Activated T-cell treated with anti-CD3 and anti-CD28 coated beads for 4 hours (primary cell): ENCODE measurements around the gene CXCR4.

Experiments used
- DNase-seq: peaks from one replicate; pipeline ENCODE4 v3.0.0-alpha.2; 2020

The CXCR4 gene

DNA sequence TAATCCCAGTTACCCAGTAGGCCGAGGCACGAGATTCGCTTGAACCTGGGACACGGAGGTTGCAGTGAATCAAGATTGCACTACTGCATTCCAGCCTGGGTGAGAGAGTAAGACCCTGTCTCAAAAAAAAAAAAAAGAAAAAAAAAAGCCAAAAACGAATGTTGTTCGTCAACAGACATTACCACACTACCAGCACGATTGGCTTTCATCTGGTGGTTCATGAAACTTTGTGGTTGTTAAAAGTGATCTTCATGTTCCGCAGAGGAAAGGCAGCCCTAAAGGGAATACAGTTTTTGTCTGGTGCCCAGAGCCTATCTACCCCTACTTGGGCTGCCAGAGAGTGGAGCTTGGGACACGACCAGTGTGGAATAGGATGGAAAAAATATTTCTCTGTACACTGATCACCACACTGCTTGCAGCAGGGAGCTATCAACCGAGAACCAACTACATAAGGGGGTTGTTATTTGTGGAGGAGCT lies 13.6 kb upstream of the CXCR4 start:
- no peak for DNase-seq

GRCh38 chr2:136130511-136130910 lies 12.6 kb upstream of the CXCR4 start:
- DNase-seq: no peak

- DNase-seq: no peak
Measured at GRCh38 chr2:136130045-136130444, 12.1 kb upstream of the CXCR4 start.

DNA sequence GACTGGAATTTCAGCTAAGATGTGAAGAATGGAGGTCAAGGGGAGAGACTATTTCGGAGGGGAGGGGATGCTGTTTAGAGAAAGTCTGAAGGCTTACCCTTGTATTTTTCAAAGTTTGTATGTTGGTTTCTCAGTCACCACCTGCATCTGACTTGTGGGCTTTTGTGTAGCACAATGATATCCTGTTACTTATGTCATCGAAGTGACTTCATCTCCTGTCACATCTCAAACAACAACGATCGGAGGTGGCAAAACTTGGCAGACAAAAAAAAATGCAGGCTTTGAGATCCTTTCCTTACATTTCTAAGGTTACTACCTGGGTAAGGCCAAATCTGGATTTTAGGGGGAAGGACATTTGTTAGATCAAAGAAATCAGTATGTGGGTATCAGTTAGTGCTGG lies 11.7 kb upstream of the CXCR4 start:
- DNase-seq: no peak

- no peak for DNase-seq
Measured at GRCh38 chr2:136128905-136129304, 11.0 kb upstream of the CXCR4 start.

GRCh38 chr2:136128366-136128765 lies 10.4 kb upstream of the CXCR4 start:
- DNase-seq: no peak

DNA sequence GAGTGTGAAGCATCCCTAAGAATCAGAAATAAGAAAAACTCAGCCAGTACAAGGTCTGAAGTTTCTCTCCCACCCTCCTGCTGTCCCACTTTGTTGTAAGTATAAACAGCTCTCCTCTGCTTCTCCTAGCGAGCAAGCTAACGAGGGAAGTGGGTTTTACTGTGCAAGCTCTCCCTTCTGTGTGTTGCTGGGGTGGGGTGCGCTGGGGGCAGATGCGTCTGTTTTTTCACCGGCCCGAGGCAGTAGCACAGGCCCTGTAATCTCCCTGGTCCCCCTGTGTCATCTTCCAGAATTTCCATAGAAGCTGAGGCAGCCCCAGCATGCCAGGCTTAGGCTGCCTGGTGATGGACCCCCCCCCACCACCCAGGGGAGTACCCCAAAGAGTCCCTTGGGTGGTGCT lies 9.4 kb upstream of the CXCR4 start:
- DNase-seq: no peak

- DNase-seq: no peak
Measured at GRCh38 chr2:136126421-136126926, 8.5 kb upstream of the CXCR4 start.

DNA sequence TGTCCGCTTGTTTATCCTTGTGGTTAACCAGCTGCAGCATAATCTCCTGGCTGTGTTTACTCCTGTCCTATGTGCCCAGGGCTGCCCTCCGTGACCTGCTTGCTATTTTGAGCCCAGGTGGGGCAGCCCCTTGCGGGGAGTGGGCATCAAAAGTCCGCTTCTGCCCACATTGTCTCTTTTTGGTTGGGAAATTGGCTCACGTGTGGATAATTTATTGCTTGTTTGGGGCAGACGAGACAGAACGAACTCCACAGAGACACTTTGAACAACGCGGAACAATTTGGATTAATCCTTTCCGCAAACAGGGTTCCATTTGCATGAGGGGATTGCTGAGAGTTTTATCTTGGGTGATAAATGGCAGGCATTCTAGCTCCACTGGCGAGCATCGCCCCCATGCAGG lies 8.1 kb upstream of the CXCR4 start:
- DNase-seq: no peak

- DNase-seq: no peak
Measured at GRCh38 chr2:136125236-136125635, 7.3 kb upstream of the CXCR4 start.

DNA sequence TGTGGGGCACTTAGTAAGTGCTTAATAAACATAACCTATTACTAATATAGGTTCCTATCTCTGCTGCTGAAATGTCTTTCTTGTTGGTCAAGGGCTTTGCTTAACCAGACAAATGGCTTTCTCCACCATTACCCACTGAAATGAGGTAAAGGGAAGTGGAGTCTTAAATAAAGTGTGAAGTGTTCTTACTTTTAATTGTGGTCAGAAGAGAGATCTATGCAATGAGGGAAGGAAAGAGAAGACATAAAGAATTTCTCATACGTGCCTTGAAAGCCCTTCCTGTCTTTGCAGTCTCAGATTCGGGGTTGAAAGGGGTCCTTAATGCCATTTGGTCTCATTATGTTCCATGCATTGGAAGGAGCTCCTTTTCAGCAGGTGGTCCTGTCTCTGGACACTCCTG lies 6.9 kb upstream of the CXCR4 start:
- DNase-seq: no peak

- DNase-seq: no peak
Measured at GRCh38 chr2:136122661-136123060, 4.7 kb upstream of the CXCR4 start.

DNA sequence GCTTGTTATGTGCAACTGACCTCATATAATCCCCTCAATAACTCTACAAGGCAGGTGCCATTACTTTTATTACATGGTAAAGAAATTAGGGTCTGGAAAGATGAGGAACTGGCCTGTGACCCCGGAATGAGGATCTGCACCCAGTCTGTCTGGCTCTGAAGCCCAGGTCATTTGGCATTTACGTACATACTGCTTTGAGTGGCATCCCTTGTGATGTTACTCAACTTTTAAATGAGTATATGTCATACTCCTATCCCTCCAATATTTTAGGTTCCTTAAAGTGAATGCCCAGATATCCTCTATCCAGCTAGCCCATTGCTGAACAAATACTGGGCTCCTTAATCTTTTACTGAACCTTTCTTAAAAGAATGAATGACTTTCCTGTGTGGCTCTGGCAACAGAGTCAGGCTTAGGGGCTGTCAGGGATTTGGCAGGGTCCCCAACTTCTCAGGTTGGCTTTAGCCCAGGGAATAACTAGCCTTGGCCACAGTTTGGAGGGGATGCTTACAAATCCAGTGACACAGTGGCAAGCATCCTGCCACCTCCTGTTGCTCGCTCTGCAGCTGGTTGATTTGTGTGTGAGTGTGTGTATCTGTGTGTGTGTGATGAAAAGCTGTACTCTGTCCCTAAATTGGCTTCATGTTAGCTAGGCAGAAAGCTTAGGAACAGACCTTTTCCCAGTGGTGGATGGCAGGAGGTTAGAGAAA lies 3.4 kb upstream of the CXCR4 start:
- no peak for DNase-seq

DNA sequence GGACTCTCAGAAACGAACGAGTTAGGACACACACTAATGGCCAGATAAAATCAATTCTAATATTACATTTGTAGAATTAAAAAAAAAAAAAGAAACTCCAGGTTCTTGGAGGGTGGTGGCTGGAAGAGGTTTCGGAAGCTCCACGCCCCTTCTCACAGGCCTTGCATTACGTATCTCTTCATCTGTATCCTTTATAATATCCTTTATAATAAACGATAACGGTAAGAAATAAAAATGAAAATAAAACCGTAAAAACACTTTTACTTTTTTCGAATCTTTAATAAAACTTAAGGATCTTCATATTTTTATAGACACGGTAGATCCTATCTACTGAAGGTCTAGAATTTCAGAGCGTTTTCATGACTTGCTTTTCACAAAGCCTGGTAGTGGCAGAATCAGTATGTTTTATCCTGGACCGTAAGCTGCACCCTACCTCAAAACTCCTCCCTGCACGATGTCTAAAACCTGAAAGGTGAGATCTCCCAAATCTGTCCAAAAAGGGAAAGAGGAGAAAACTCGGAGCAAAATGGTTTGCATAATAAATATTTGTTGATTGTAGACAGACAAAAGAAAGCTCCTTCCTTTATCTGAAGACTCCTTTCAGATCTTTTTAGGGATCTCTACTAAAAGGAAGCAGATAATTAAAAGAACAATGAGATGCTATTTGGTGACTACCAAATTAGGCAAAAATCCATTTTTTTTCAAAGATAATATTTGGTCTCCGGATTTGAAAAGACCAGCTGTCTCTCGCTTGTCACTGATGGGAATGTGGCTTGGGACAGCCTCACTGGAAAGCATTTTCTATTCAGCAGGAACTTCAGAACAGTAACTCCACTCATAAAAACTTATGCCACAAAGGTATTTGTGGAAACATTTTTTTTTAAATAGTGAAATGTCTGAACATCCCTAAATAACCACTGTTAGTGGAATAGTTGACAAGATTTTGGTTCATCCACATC lies 2.0 kb upstream of the CXCR4 start:
- DNase-seq: no peak

DNA sequence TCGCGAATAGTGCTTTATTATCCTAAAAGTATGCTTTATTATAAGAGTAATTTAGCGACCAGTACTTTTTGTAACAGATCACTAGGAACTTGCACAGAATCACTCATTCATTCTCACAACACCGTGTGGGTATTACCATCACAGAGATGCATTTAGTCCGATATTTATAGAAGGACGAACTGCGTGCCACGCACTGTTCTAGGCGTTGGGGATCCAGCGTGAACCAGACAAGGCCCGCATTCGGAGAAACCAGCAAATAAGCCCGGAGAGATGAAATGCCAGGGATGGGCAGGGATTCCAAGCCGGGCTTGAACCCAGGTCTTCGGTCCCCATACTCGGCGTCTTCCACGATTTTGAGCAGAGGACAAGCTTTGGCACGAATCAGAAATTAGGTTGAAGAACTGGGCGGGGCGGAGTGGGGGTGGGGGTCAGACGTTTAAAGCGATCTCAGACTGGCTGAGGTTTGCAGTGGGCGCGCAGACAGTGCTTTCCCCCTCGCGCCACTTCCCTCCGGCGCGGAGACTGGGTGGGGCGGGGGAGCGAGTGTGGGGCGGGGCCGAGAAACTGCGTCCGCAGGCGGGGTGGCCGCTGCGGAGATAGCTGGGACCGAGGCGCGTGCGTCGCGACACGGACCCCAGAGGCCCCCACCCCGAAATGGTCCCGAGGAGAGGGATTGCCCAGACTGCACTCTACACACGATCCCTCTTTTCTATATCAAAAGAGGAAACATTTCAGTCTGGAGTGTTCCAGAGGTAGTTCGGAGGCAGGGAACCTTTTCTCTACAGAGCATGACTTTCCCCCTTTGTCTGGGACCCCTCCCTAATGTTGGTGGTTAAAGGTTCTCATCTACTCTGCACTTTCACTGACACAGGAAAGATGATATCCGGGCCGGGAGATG lies 1.1 kb upstream of the CXCR4 start:
- DNase-seq: peak; percentile 66

GRCh38 chr2:136117391-136117841 lies 533 bp downstream of the CXCR4 start:
- peak; percentile 40 for DNase-seq

DNA sequence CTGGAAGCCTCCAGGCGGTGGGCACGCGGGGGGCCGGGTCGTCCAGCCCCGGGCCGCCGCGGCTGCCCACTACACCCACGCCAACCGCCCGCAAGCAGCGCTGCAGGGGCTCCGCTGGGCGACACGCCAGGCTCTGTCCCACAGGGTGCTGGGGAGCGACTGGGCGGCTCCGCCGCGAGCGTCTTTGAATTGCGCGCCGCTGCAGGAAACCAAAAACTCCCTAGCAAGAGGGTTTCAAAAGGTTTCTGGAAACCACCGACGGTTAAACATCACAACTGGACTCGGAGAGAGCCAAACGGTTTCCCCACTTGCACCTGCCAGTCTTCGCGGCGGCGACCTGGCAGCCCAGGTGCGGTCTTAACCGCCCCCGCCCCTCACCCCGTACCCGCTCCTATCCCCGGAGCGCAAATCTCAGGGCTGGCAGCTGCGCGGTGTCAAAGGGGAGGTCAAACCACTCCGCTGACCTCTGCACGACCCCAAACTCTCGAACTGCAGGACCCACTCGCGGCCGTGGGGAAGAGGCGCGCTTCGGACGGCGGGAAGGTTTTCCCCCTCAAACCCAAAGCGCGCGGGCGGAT lies 1.0 kb downstream of the CXCR4 start:
- peak; percentile 22 for DNase-seq

- peak; percentile 67 for DNase-seq
Measured at GRCh38 chr2:136116151-136116812, 1.7 kb downstream of the CXCR4 start.

DNA sequence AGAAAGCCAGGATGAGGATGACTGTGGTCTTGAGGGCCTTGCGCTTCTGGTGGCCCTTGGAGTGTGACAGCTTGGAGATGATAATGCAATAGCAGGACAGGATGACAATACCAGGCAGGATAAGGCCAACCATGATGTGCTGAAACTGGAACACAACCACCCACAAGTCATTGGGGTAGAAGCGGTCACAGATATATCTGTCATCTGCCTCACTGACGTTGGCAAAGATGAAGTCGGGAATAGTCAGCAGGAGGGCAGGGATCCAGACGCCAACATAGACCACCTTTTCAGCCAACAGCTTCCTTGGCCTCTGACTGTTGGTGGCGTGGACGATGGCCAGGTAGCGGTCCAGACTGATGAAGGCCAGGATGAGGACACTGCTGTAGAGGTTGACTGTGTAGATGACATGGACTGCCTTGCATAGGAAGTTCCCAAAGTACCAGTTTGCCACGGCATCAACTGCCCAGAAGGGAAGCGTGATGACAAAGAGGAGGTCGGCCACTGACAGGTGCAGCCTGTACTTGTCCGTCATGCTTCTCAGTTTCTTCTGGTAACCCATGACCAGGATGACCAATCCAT lies 2.7 kb downstream of the CXCR4 start:
- no peak for DNase-seq

DNA sequence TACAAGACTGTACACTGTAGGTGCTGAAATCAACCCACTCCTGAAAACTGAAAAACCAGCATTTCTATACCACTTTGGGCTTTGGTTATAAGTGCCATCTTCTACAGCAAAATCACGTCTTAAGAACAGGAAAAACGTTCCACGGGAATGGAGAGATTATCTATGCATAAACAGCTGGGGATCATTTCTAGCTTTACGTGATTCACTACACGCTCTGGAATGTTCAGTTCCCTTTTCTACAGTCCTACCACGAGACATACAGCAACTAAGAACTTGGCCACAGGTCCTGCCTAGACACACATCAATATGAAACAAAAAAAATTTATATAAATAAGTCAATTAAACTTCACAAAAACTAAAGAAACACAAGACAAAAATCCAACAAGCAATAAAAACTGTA lies 3.6 kb downstream of the CXCR4 start:
- DNase-seq: no peak

DNA sequence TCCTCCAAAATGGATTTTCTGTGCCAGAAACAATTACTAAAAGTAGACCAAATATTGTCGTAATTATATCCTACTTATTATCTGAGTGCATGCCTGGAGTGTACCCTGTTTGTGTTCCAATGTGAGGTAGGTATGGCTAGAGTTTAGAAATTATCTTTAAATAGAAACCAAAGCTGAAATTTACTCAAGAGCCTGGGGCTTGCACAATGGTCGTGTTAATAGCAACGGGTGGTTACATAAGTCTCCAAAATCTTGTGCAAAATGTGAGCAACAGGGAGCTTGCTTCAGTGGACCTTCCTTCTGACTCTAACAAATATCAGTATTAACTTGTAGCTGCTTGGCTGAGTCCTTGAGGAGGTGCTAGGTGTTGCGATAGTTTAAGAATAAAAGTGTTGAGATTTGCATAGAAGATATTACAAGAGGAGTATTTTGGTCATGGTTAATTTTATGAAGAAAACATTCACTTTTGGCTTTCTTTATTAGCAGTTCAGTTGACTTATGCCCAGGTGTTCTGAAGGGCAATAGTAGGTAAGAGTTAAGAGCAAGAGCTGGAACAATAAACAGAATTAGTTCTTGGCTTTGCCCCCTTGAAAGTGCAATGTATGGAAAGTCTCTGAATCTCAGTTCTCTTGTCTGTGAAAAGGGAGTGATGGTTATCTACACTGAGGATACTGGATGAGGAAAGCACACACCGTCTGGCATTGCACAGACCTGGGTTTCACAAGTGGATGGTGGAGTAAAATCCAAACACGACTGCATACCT lies 4.6 kb downstream of the CXCR4 start:
- no peak for DNase-seq
